Heart left ventricle (tissue), 13 donors: Measurements from ENCODE around the gene INTS2.
"Not testable (repeated sequence)": the region's sequence is repeated elsewhere in the genome, so short reads cannot be mapped to it uniquely, and the experiment has no call there.

Experiments used
- POLR2A ChIP-seq, 2 donors: fragments of 450-650 bp; IDR thresholded peaks; one replicate each; pipeline ENCODE4 v1.6.1; 2017; ENCODE audit warnings: antibody characterized with exemption in 2 of 2, mild to moderate bottlenecking in 2 of 2, moderate library complexity in 2 of 2
- TF ChIP-seq, protein P1 (sequence below), 12 donors: fragments of 200-600 bp; sonication (generic) in 4 of 12; IDR thresholded peaks; one replicate each; pipeline versions ENCODE4 v1.5.0 to v1.8.0; 2018 to 2022; ENCODE audit warnings: antibody characterized with exemption in 12 of 12, mild to moderate bottlenecking in 5 of 12
- donor health status: ischemic (EF 13 %, LVEDD 7.1; RV severe dilation, severe dysfunction).
- donor health status: DM: no; HTN: yes; CAD: no.
- donor health status: DM: no; HTN: no; CAD: no.
- donor health status: ischemic (EF 25% LVEDD 6.9; RV normal size, moderate dysfunction).
- donor health status: ischemic (EF 25% LVEDD 5.7; RV mildly dilated, moderate dysfunction).
- donor health status: ischemic (EF 35%, LVEDD 5.7; RV mildly dilated, moderate dysfunction).
- donor health status: nonischemic (EF 11% LVEDD 7.7; RV severe dilation, severe dysfunction).
- donor health status: DM: yes; HTN: yes; CAD: no.
- donor health status: PGD.
- donor health status: ischemic (EF 29% LVEDD 5.4; RV normal size, mild dysfunction).
- donor health status: nonischemic (EF 23%, LVEDD 6.1; RV moderate dilation, normal function).

- TF ChIP-seq, protein P1, sequence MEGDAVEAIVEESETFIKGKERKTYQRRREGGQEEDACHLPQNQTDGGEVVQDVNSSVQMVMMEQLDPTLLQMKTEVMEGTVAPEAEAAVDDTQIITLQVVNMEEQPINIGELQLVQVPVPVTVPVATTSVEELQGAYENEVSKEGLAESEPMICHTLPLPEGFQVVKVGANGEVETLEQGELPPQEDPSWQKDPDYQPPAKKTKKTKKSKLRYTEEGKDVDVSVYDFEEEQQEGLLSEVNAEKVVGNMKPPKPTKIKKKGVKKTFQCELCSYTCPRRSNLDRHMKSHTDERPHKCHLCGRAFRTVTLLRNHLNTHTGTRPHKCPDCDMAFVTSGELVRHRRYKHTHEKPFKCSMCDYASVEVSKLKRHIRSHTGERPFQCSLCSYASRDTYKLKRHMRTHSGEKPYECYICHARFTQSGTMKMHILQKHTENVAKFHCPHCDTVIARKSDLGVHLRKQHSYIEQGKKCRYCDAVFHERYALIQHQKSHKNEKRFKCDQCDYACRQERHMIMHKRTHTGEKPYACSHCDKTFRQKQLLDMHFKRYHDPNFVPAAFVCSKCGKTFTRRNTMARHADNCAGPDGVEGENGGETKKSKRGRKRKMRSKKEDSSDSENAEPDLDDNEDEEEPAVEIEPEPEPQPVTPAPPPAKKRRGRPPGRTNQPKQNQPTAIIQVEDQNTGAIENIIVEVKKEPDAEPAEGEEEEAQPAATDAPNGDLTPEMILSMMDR (IDR thresholded peaks at IDR 0.05): not testable (repeated sequence)
- not testable (repeated sequence) for TF ChIP-seq POLR2A (IDR thresholded peaks at IDR 0.05)
These were observed 33.5 kb downstream of the INTS2 start for GRCh38 chr17:61894310-61894709.
